Measurements from ENCODE around the gene CNTN2. TPM values are rescaled to one million over a fixed set of nuclear protein-coding genes. Genes with fewer than 3 reads are reported as not detected.

The CNTN2 gene
- total RNA-seq, 2 donors from 2014 or later, result 0.13 TPM; not detected in 1

GRCh38 chr1:205067031-205067430 is 24.0 kb downstream of the CNTN2 start:
- H3K4me1 ChIP-seq (ENCODE audit: control insufficient read depth, insufficient read depth, low read length), result no peaks in the 10 kb centered on the region
- H3K9me3 ChIP-seq (ENCODE audit: control insufficient read depth, low read length), result no peaks in the 10 kb centered on the region
- Mint-ChIP-seq H3K36me3 (ENCODE audit: low read depth) (no peaks in the 10 kb centered on the region), H3K4me1 (no peaks in the 10 kb centered on the region), H3K27ac (no peak overlapping the region), H3K9me3 (no peaks in the 10 kb centered on the region), H3K27me3 (ENCODE audit: insufficient read depth) (no peaks in the 10 kb centered on the region), H3K4me3 (no peak overlapping the region)
- H3K36me3 ChIP-seq (ENCODE audit: control insufficient read depth, insufficient read depth, low read length), result no peaks in the 10 kb centered on the region
- DNase-seq, result no peak
- TF ChIP-seq CTCF (conservative IDR thresholded peaks at IDR 0.05), result no peak
- H3K27ac ChIP-seq (ENCODE audit: low read depth, low read length), result no peak overlapping the region
- no peaks in the 10 kb centered on the region for H3K27me3 ChIP-seq (ENCODE audit: control insufficient read depth, insufficient read depth, low read length, poor library complexity, severe bottlenecking)
- H3K9ac ChIP-seq (ENCODE audit: extremely low read depth, low read length, poor library complexity, severe bottlenecking), result no peak overlapping the region
- no peak overlapping the region for H3K4me3 ChIP-seq (ENCODE audit: low read length)
- 91 to 96% methylated on average over 4 to 6 of the region's 6 CpGs for WGBS, 2 experiments (ENCODE audit: insufficient coverage in 1 of 2, insufficient read length in 1 of 2)

- Mint-ChIP-seq H3K9me3 (no peaks in the 10 kb centered on the region), H3K4me1 (no peaks in the 10 kb centered on the region), H3K27me3 (ENCODE audit: insufficient read depth) (no peaks in the 10 kb centered on the region), H3K27ac (no peak overlapping the region), H3K36me3 (ENCODE audit: low read depth) (no peaks in the 10 kb centered on the region), H3K4me3 (no peak overlapping the region)
- 95% methylated on average over 4 of the region's 4 CpGs; no CpG with 5 or more reads in 1 of the 2 experiments for WGBS, 2 experiments (ENCODE audit: insufficient coverage in 1 of 2, insufficient read length in 1 of 2)
- H3K4me3 ChIP-seq (ENCODE audit: low read length), result no peak overlapping the region
- no peaks in the 10 kb centered on the region for H3K9me3 ChIP-seq (ENCODE audit: control insufficient read depth, low read length)
- H3K36me3 ChIP-seq (ENCODE audit: control insufficient read depth, insufficient read depth, low read length), result no peaks in the 10 kb centered on the region
- no peaks in the 10 kb centered on the region for H3K4me1 ChIP-seq (ENCODE audit: control insufficient read depth, insufficient read depth, low read length)
- no peak for TF ChIP-seq CTCF (conservative IDR thresholded peaks at IDR 0.05)
- H3K9ac ChIP-seq (ENCODE audit: extremely low read depth, low read length, poor library complexity, severe bottlenecking), result no peak overlapping the region
- no peak for DNase-seq
- no peaks in the 10 kb centered on the region for H3K27me3 ChIP-seq (ENCODE audit: control insufficient read depth, insufficient read depth, low read length, poor library complexity, severe bottlenecking)
- no peak overlapping the region for H3K27ac ChIP-seq (ENCODE audit: low read depth, low read length)
These were observed 25.0 kb downstream of the CNTN2 start for GRCh38 chr1:205068001-205068400.

- no peaks in the 10 kb centered on the region for H3K4me1 ChIP-seq (ENCODE audit: control insufficient read depth, insufficient read depth, low read length)
- H3K27ac ChIP-seq (ENCODE audit: low read depth, low read length), result no peak overlapping the region
- no peak overlapping the region for H3K4me3 ChIP-seq (ENCODE audit: low read length)
- no peaks in the 10 kb centered on the region for H3K36me3 ChIP-seq (ENCODE audit: control insufficient read depth, insufficient read depth, low read length)
- no peak for TF ChIP-seq CTCF (conservative IDR thresholded peaks at IDR 0.05)
- Mint-ChIP-seq H3K4me1 (no peaks in the 10 kb centered on the region), H3K9me3 (no peaks in the 10 kb centered on the region), H3K4me3 (no peak overlapping the region), H3K27me3 (ENCODE audit: insufficient read depth) (no peaks in the 10 kb centered on the region), H3K27ac (no peak overlapping the region), H3K36me3 (ENCODE audit: low read depth) (no peaks in the 10 kb centered on the region)
- no peak overlapping the region for H3K9ac ChIP-seq (ENCODE audit: extremely low read depth, low read length, poor library complexity, severe bottlenecking)
- no peak for DNase-seq
- H3K9me3 ChIP-seq (ENCODE audit: control insufficient read depth, low read length), result no peaks in the 10 kb centered on the region
- 69 to 90% methylated on average over 2 of the region's 2 CpGs for WGBS, 2 experiments (ENCODE audit: insufficient coverage in 1 of 2, insufficient read length in 1 of 2)
- no peaks in the 10 kb centered on the region for H3K27me3 ChIP-seq (ENCODE audit: control insufficient read depth, insufficient read depth, low read length, poor library complexity, severe bottlenecking)
These were observed 25.5 kb downstream of the CNTN2 start for GRCh38 chr1:205068457-205069040.

Data from endodermal cell (in vitro differentiated cells).